DND-41 (cell line): ENCODE measurements around the gene TIRAP.

Experiments used
- ATAC-seq: fragments of 200-7000 bp; cut with Tn5 transposase; 3 replicates; pipeline ENCODE4 v1.9.1; 2021; ENCODE audit warnings: low read depth; ENCODE audit not compliant: insufficient read depth
- DNase-seq: peaks from one replicate; pipeline ENCODE4 v3.0.0-alpha.2; 2020
- H2AFZ ChIP-seq: 2 replicates; pipeline ENCODE4 v1.6.0; 2012; ENCODE audit warnings: low read depth, low read length
- H3K27ac ChIP-seq: 2 replicates; pipeline ENCODE4 v1.5.1; 2012; ENCODE audit warnings: low read length, inconsistent platforms
- H3K27me3 ChIP-seq: fragments of 200-600 bp; sonication (generic); 2 replicates; pipeline ENCODE4 v1.6.0; 2012; ENCODE audit warnings: low read length, mild to moderate bottlenecking, inconsistent platforms; ENCODE audit not compliant: insufficient read depth, poor library complexity
- H3K36me3 ChIP-seq: 2 replicates; pipeline ENCODE4 v1.5.1; 2012; ENCODE audit warnings: low read length, inconsistent platforms; ENCODE audit not compliant: insufficient read depth
- H3K4me1 ChIP-seq: 2 replicates; pipeline ENCODE4 v1.5.1; 2012; ENCODE audit warnings: mild to moderate bottlenecking, low read length; ENCODE audit not compliant: insufficient read depth
- H3K4me2 ChIP-seq: 2 replicates; pipeline ENCODE4 v1.6.0; 2012; ENCODE audit warnings: mild to moderate bottlenecking, moderate library complexity, low read length, inconsistent platforms; ENCODE audit not compliant: insufficient read depth
- H3K4me3 ChIP-seq, 2 experiments: fragments of 200-600 bp in 1 of 2; shearing (Covaris generic) in 1 of 2; 2 replicates each; pipeline ENCODE4 v1.5.1; 2012 to 2016; ENCODE audit warnings: inconsistent platforms in 2 of 2, low read length in 2 of 2, mild to moderate bottlenecking in 2 of 2, low read depth in 1 of 2, moderate library complexity in 1 of 2
- H3K79me2 ChIP-seq: 2 replicates; pipeline ENCODE4 v1.6.0; 2012; ENCODE audit warnings: low read length, inconsistent platforms; ENCODE audit not compliant: insufficient read depth
- H3K9ac ChIP-seq: 2 replicates; pipeline ENCODE4 v1.6.0; 2012; ENCODE audit warnings: low read depth, mild to moderate bottlenecking, inconsistent platforms, low read length, moderate library complexity
- H3K9me3 ChIP-seq: 2 replicates; pipeline ENCODE4 v1.5.1; 2012; ENCODE audit warnings: low read length, moderate library complexity, mild to moderate bottlenecking, inconsistent platforms; ENCODE audit not compliant: insufficient read depth, severe bottlenecking
- H4K20me1 ChIP-seq: 2 replicates; pipeline ENCODE4 v1.6.0; 2012; ENCODE audit warnings: low read length; ENCODE audit not compliant: insufficient read depth
- CTCF ChIP-seq: IDR thresholded peaks from 2 replicates; pipeline ENCODE4 v1.5.1; 2012; ENCODE audit warnings: borderline replicate concordance, low read length, moderate library complexity, mild to moderate bottlenecking; ENCODE audit not compliant: poor library complexity, severe bottlenecking; ENCODE audit errors: extremely low read depth
- EZH2 ChIP-seq: IDR thresholded peaks from 3 replicates; pipeline ENCODE4 v1.6.1; 2012; ENCODE audit warnings: borderline replicate concordance, low read depth, mild to moderate bottlenecking, moderate library complexity, low read length, inconsistent platforms; ENCODE audit not compliant: severe bottlenecking

TIRAP gene

GRCh38 chr11:126322996-126323395, 40.1 kb downstream of the TIRAP start:
- peaks cover 21% of the 10 kb centered on the region for H3K79me2 ChIP-seq
- peaks cover 35% of the 10 kb centered on the region for H3K4me1 ChIP-seq
- H3K4me3 ChIP-seq, result no peak overlapping the region
- DNase-seq (no peak), ATAC-seq (no peak)
- no peaks in the 10 kb centered on the region for H4K20me1 ChIP-seq
- no peak overlapping the region for H3K27ac ChIP-seq
- H3K27me3 ChIP-seq, result no peaks in the 10 kb centered on the region
- H3K36me3 ChIP-seq, result no peaks in the 10 kb centered on the region
- H3K9ac ChIP-seq, result no peak overlapping the region
- TF ChIP-seq CTCF (no peak), EZH2 (no peak)
- H3K9me3 ChIP-seq, result no peaks in the 10 kb centered on the region
- H2AFZ ChIP-seq, result no peak overlapping the region
- H3K4me2 ChIP-seq, result no peak overlapping the region

- H3K9me3 ChIP-seq, result no peaks in the 10 kb centered on the region
- ATAC-seq, result no peak
- no peaks in the 10 kb centered on the region; the same call in 1 of the 2 replicates for H3K79me2 ChIP-seq
- H2AFZ ChIP-seq, result no peak overlapping the region
- no peak overlapping the region for H3K4me2 ChIP-seq
- peaks cover 2% of the 10 kb centered on the region; the same call in 1 of the 2 replicates for H4K20me1 ChIP-seq
- peaks cover 14% of the 10 kb centered on the region for H3K36me3 ChIP-seq
- peak overlapping the region; percentile 23; the same call in 1 of the 2 replicates for H3K27ac ChIP-seq
- H3K4me1 ChIP-seq, result 0 out of 2 replicates have a peak, but pooled peaks cover 2% of the 10 kb centered on the region
- no peak for DNase-seq
- no peak for TF ChIP-seq EZH2
- no peak for TF ChIP-seq CTCF
- no peak overlapping the region for H3K4me3 ChIP-seq
- H3K27me3 ChIP-seq, result no peaks in the 10 kb centered on the region
- H3K9ac ChIP-seq, result no peak overlapping the region
These were observed 44.5 kb downstream of the TIRAP start for GRCh38 chr11:126327281-126328000.

- ATAC-seq, result no peak; the same call in 2 of the 3 replicates
- peak overlapping the region; percentile 23; the same call in 1 of the 2 replicates for H3K27ac ChIP-seq
These were observed 45.1 kb downstream of the TIRAP start for GRCh38 chr11:126328001-126328390.

More at GRCh38 chr11:126328001-126328390, 45.1 kb downstream of the TIRAP start:
- Histone ChIP-seq H3K27me3 (no peaks in the 10 kb centered on the region), H4K20me1 (peaks cover 2% of the 10 kb centered on the region; the same call in 1 of the 2 replicates), H3K79me2 (no peaks in the 10 kb centered on the region), H2AFZ (no peak overlapping the region), H3K36me3 (peaks cover 19% of the 10 kb centered on the region), H3K4me2 (no peak overlapping the region), H3K4me3 (no peak overlapping the region), H3K4me1 (0 out of 2 replicates have a peak, but pooled peaks cover 2% of the 10 kb centered on the region), H3K9ac (no peak overlapping the region), H3K9me3 (no peaks in the 10 kb centered on the region)
- no peak for TF ChIP-seq EZH2
- no peak for TF ChIP-seq CTCF
- DNase-seq, result no peak
